Neural cell (in vitro differentiated cells): ENCODE measurements around the gene TMEM174. TPM values are rescaled to one million over a fixed set of nuclear protein-coding genes. Genes with fewer than 3 reads are reported as not detected.
"Not testable (repeated sequence)": the region's sequence is repeated elsewhere in the genome, so short reads cannot be mapped to it uniquely, and the experiment has no call there.

ENCODE experiments used
- H2AFZ ChIP-seq: fragments of 200-600, 300-800 bp; sonication (generic), shearing (Covaris generic); 2 replicates; pipeline ENCODE4 v1.6.0; 2014; ENCODE audit warnings: low read depth, mild to moderate bottlenecking, antibody characterized with exemption, low read length, moderate library complexity
- H3F3A ChIP-seq: fragments of 200-600 bp; shearing (Covaris generic); 2 replicates; pipeline ENCODE4 v1.6.1; 2016; ENCODE audit warnings: mild to moderate bottlenecking, moderate library complexity, mixed read lengths, antibody characterized with exemption, low read length; ENCODE audit not compliant: insufficient read depth, poor library complexity, severe bottlenecking
- H3K27ac ChIP-seq: fragments of 200-600, 300-800 bp; sonication (generic), shearing (Covaris generic); 2 replicates; pipeline ENCODE4 v1.5.1; 2014; ENCODE audit warnings: mild to moderate bottlenecking, low read length, moderate library complexity
- H3K27me3 ChIP-seq: fragments of 300-800, 200-600 bp; sonication (generic), shearing (Covaris generic); 2 replicates; pipeline ENCODE4 v1.6.0; 2014; ENCODE audit warnings: mild to moderate bottlenecking, low read depth, low read length, moderate library complexity; ENCODE audit not compliant: insufficient read depth
- H3K36me3 ChIP-seq: fragments of 300-800, 200-600 bp; sonication (generic), shearing (Covaris generic); 2 replicates; pipeline ENCODE4 v1.5.1; 2014; ENCODE audit warnings: mild to moderate bottlenecking, antibody characterized with exemption, low read length, moderate library complexity; ENCODE audit not compliant: insufficient read depth
- H3K4me2 ChIP-seq: fragments of 300-800, 200-600 bp; sonication (generic), shearing (Covaris generic); 2 replicates; pipeline ENCODE4 v1.6.0; 2014; ENCODE audit warnings: mild to moderate bottlenecking, low read length
- H3K4me3 ChIP-seq: fragments of 300-800, 200-600 bp; sonication (generic), shearing (Covaris generic); 2 replicates; pipeline ENCODE4 v1.5.1; 2014; ENCODE audit warnings: mild to moderate bottlenecking, low read length, moderate library complexity
- H3K79me2 ChIP-seq: fragments of 200-600 bp; shearing (Covaris generic); replicated peaks from 2 replicates; pipeline ENCODE4 v1.6.0; 2014; ENCODE audit warnings: mild to moderate bottlenecking, low read length, moderate library complexity; ENCODE audit not compliant: insufficient read depth
- H3K9ac ChIP-seq: fragments of 300-800, 200-600 bp; sonication (generic), shearing (Covaris generic); 2 replicates; pipeline ENCODE4 v1.6.1; 2016; ENCODE audit warnings: mild to moderate bottlenecking, low read length, mixed read lengths
- H3K9me2 ChIP-seq: fragments of 200-600 bp; shearing (Covaris generic); 2 replicates; pipeline ENCODE4 v1.6.1; 2016; ENCODE audit warnings: mild to moderate bottlenecking, low read length, mixed read lengths; ENCODE audit not compliant: insufficient read depth
- H3K9me3 ChIP-seq: fragments of 200-600, 300-800 bp; sonication (generic), shearing (Covaris generic); 2 replicates; pipeline ENCODE4 v1.6.1; 2016; ENCODE audit warnings: mild to moderate bottlenecking, mixed run types, low read length, moderate library complexity, mixed read lengths
- H4K20me1 ChIP-seq: fragments of 200-600 bp; shearing (Covaris generic); 2 replicates; pipeline ENCODE4 v1.6.1; 2016; ENCODE audit warnings: mild to moderate bottlenecking, mixed run types; ENCODE audit not compliant: insufficient read depth
- CTCF ChIP-seq: fragments of 450-650 bp; IDR thresholded peaks from 2 replicates; pipeline ENCODE4 v1.5.1; 2014; ENCODE audit warnings: antibody characterized with exemption, mild to moderate bottlenecking, moderate library complexity; ENCODE audit not compliant: poor library complexity, severe bottlenecking
- EP300 ChIP-seq: fragments of 450-650 bp; conservative IDR thresholded peaks from 2 replicates; pipeline ENCODE4 v1.6.1; 2014; ENCODE audit warnings: antibody characterized with exemption, mild to moderate bottlenecking, moderate library complexity; ENCODE audit not compliant: poor library complexity, severe bottlenecking
- EZH2 ChIP-seq: fragments of 200-600, 300-800 bp; shearing (Covaris generic), sonication (generic); IDR thresholded peaks from 2 replicates; pipeline ENCODE4 v1.6.1; 2014; ENCODE audit warnings: antibody characterized with exemption, low read length, borderline replicate concordance, mild to moderate bottlenecking; ENCODE audit not compliant: insufficient read depth, poor library complexity, severe bottlenecking
- MXI1 ChIP-seq: fragments of 450-650 bp; conservative IDR thresholded peaks from 2 replicates; pipeline ENCODE4 v1.6.1; 2014; ENCODE audit warnings: antibody characterized with exemption, mild to moderate bottlenecking; ENCODE audit not compliant: poor library complexity, severe bottlenecking
- POLR2AphosphoS5 ChIP-seq: IDR thresholded peaks from 2 replicates; pipeline ENCODE4 v1.6.1; 2012
- RAD21 ChIP-seq: fragments of 450-650 bp; conservative IDR thresholded peaks from 2 replicates; pipeline ENCODE4 v1.6.1; 2014; ENCODE audit warnings: antibody characterized with exemption, mild to moderate bottlenecking, moderate library complexity
- REST ChIP-seq: IDR thresholded peaks from 2 replicates; pipeline ENCODE4 v1.6.1; 2012; ENCODE audit warnings: borderline replicate concordance
- SMC3 ChIP-seq: fragments of 450-650 bp; conservative IDR thresholded peaks from 2 replicates; pipeline ENCODE4 v1.6.1; 2014; ENCODE audit warnings: antibody characterized with exemption, mild to moderate bottlenecking, moderate library complexity; ENCODE audit not compliant: poor library complexity
- TAF1 ChIP-seq: IDR thresholded peaks from 2 replicates; pipeline ENCODE4 v1.6.1; 2012; ENCODE audit warnings: low read depth
- polyA plus RNA-seq: library from polyadenylated mRNA; depleted of rRNA; stranded (reverse); fragments of >200 nt; gene quantifications from 2 replicates; pipeline ENCODE4 v1.2.3, GENCODE V29; 2014

TMEM174 gene
- polyA plus RNA-seq, 1 donor from 2014 or later = not detected

GRCh38 chr5:73204733-73205132, 31.7 kb downstream of the TMEM174 start:
- Histone ChIP-seq H3K4me2 (no peak overlapping the region), H3K9me3 (no peaks in the 10 kb centered on the region), H3K4me3 (no peak overlapping the region), H3K27ac (no peak overlapping the region), H2AFZ (no peak overlapping the region), H3K27me3 (no peaks in the 10 kb centered on the region), H3K79me2 (no peaks in the 10 kb centered on the region), H3K36me3 (no peaks in the 10 kb centered on the region), H4K20me1 (no peaks in the 10 kb centered on the region), H3K9me2 (no peaks in the 10 kb centered on the region), H3K9ac (no peak overlapping the region), H3F3A (no peaks in the 10 kb centered on the region)
- TF ChIP-seq EZH2 (no peak), TAF1 (no peak), CTCF (no peak), SMC3 (no peak), RAD21 (no peak), REST (no peak), EP300 (no peak), MXI1 (no peak), POLR2AphosphoS5 (no peak)

- TF ChIP-seq SMC3 = no peak
- no peak for TF ChIP-seq MXI1
- TF ChIP-seq EP300 = no peak
- no peak for TF ChIP-seq REST
- TF ChIP-seq CTCF = no peak
- TF ChIP-seq EZH2 = no peak
- no peak for TF ChIP-seq POLR2AphosphoS5
- no peak for TF ChIP-seq TAF1
- no peak for TF ChIP-seq RAD21
- no peaks in the 10 kb centered on the region for H3K9me2 ChIP-seq
- no peaks in the 10 kb centered on the region for H3K36me3 ChIP-seq
- no peak overlapping the region for H3K9ac ChIP-seq
- H3F3A ChIP-seq = no peaks in the 10 kb centered on the region
- no peaks in the 10 kb centered on the region for H3K79me2 ChIP-seq
- no peaks in the 10 kb centered on the region for H3K9me3 ChIP-seq
- no peak overlapping the region for H2AFZ ChIP-seq
- H3K4me3 ChIP-seq = no peak overlapping the region
- no peak overlapping the region for H3K4me2 ChIP-seq
- no peaks in the 10 kb centered on the region for H4K20me1 ChIP-seq
- H3K27me3 ChIP-seq = no peaks in the 10 kb centered on the region
- H3K27ac ChIP-seq = no peak overlapping the region
These were observed 32.3 kb downstream of the TMEM174 start for GRCh38 chr5:73205305-73205704.

GRCh38 chr5:73207239-73207638, 34.2 kb downstream of the TMEM174 start:
- not testable (repeated sequence) for H3K27ac ChIP-seq, H3K36me3 ChIP-seq, H3F3A ChIP-seq, H2AFZ ChIP-seq, H3K9me3 ChIP-seq, H3K4me3 ChIP-seq, H3K9me2 ChIP-seq, H3K27me3 ChIP-seq, H3K79me2 ChIP-seq, H4K20me1 ChIP-seq, H3K4me2 ChIP-seq, H3K9ac ChIP-seq
